ENCODE results near the gene GNL2.
"Not testable (repeated sequence)": the region's sequence is repeated elsewhere in the genome, so short reads cannot be mapped to it uniquely, and the experiment has no call there.

The GNL2 gene

GRCh38 chr1:37559080-37559479 is 36.7 kb downstream of the GNL2 start:
- no peak overlapping the region for H3K4me3 Mint-ChIP-seq
- H3K27me3 Mint-ChIP-seq = peaks cover 4% of the 10 kb centered on the region
- no peak overlapping the region for H3K27ac Mint-ChIP-seq
- ATAC-seq (ENCODE audit: low read depth) (no peak), DNase-seq (ENCODE audit: low spot score in 2 of 2) (no peak)
- H3K4me1 Mint-ChIP-seq = peaks cover 2% of the 10 kb centered on the region
- no peaks in the 10 kb centered on the region for H3K9me3 Mint-ChIP-seq
- H3K36me3 Mint-ChIP-seq = peaks cover 2% of the 10 kb centered on the region

GRCh38 chr1:37558411-37558810 is 37.3 kb downstream of the GNL2 start:
- DNase-seq (ENCODE audit: low spot score in 2 of 2) = no peak
- Mint-ChIP-seq H3K4me3 (no peak overlapping the region), H3K27ac (no peak overlapping the region), H3K9me3 (no peaks in the 10 kb centered on the region), H3K36me3 (peaks cover 3% of the 10 kb centered on the region), H3K27me3 (peaks cover 4% of the 10 kb centered on the region), H3K4me1 (peaks cover 4% of the 10 kb centered on the region)
- ATAC-seq (ENCODE audit: low read depth) = no peak

GRCh38 chr1:37557402-37557801 is 38.3 kb downstream of the GNL2 start:
- H3K36me3 Mint-ChIP-seq = peaks cover 8% of the 10 kb centered on the region
- no peaks in the 10 kb centered on the region for H3K9me3 Mint-ChIP-seq
- H3K4me1 Mint-ChIP-seq = peaks cover 13% of the 10 kb centered on the region
- no peak for DNase-seq (ENCODE audit: low spot score in 2 of 2)
- H3K27ac Mint-ChIP-seq = no peak overlapping the region
- peaks cover 4% of the 10 kb centered on the region for H3K27me3 Mint-ChIP-seq
- no peak for ATAC-seq (ENCODE audit: low read depth)
- H3K4me3 Mint-ChIP-seq = no peak overlapping the region

- Mint-ChIP-seq H3K27ac (no peak within 1 kb of the TSS), H3K27me3 (peaks cover 4% of the 10 kb centered on the region), H3K9me3 (no peaks in the 10 kb centered on the region), H3K4me1 (peaks cover 16% of the 10 kb centered on the region), H3K36me3 (peaks cover 10% of the 10 kb centered on the region), H3K4me3 (no peak within 1 kb of the TSS)
- no peak for ATAC-seq (ENCODE audit: low read depth)
- peak in 1 of 2 donors; percentile 9 for DNase-seq (ENCODE audit: low spot score in 2 of 2)
Measured at GRCh38 chr1:37556712-37557196, 39.0 kb downstream of the GNL2 start, which contains the start of gene DNALI1. DNALI1 (plus strand) TSS chr1:37556940; CDS start chr1:37556995, 55 bp downstream.

GRCh38 chr1:37553927-37554808 is 41.6 kb downstream of the GNL2 start, which contains the start of gene SNIP1:
SNIP1 (minus strand) TSS chr1:37554293; CDS start chr1:37554229, 64 bp downstream.
- DNase-seq (ENCODE audit: low spot score in 2 of 2) (peak; percentile 83 to 88), ATAC-seq (ENCODE audit: low read depth) (peak; percentile 100)
- Mint-ChIP-seq H3K27ac (peak within 1 kb of the TSS; percentile 99), H3K27me3 (peaks cover 4% of the 10 kb centered on the region), H3K4me1 (peaks cover 18% of the 10 kb centered on the region), H3K9me3 (no peaks in the 10 kb centered on the region), H3K4me3 (peak within 1 kb of the TSS; percentile 99), H3K36me3 (peaks cover 18% of the 10 kb centered on the region)

GRCh38 chr1:37553598-37553926 is 42.2 kb downstream of the GNL2 start:
- ATAC-seq (ENCODE audit: low read depth) (peak; percentile 3), DNase-seq (ENCODE audit: low spot score in 2 of 2) (no peak)
- no peaks in the 10 kb centered on the region for H3K9me3 Mint-ChIP-seq
- peak overlapping the region; percentile 99 for H3K4me3 Mint-ChIP-seq
- peak overlapping the region; percentile 99 for H3K27ac Mint-ChIP-seq
- H3K27me3 Mint-ChIP-seq = peaks cover 4% of the 10 kb centered on the region
- H3K4me1 Mint-ChIP-seq = peaks cover 20% of the 10 kb centered on the region
- peaks cover 21% of the 10 kb centered on the region for H3K36me3 Mint-ChIP-seq

- Mint-ChIP-seq H3K4me1 (peaks cover 23% of the 10 kb centered on the region), H3K9me3 (no peaks in the 10 kb centered on the region), H3K36me3 (peaks cover 33% of the 10 kb centered on the region), H3K4me3 (no peak overlapping the region), H3K27me3 (no peaks in the 10 kb centered on the region), H3K27ac (peak overlapping the region; percentile 55)
- ATAC-seq (ENCODE audit: low read depth) (no peak), DNase-seq (ENCODE audit: low spot score in 2 of 2) (no peak)
Measured at GRCh38 chr1:37549341-37549740, 46.4 kb downstream of the GNL2 start.

GRCh38 chr1:37545019-37545418 is 50.7 kb downstream of the GNL2 start:
- DNase-seq (ENCODE audit: low spot score in 2 of 2) (no peak), ATAC-seq (ENCODE audit: low read depth) (no peak)
- Mint-ChIP-seq H3K36me3 (peaks cover 27% of the 10 kb centered on the region), H3K9me3 (no peaks in the 10 kb centered on the region), H3K4me3 (no peak overlapping the region), H3K27ac (peak overlapping the region; percentile 51), H3K4me1 (peaks cover 8% of the 10 kb centered on the region), H3K27me3 (no peaks in the 10 kb centered on the region)

- DNase-seq (ENCODE audit: low spot score in 2 of 2) (no peak), ATAC-seq (ENCODE audit: low read depth) (no peak)
- peaks cover 5% of the 10 kb centered on the region for H3K4me1 Mint-ChIP-seq
- H3K27ac Mint-ChIP-seq = peak overlapping the region; percentile 51
- no peaks in the 10 kb centered on the region for H3K27me3 Mint-ChIP-seq
- no peaks in the 10 kb centered on the region for H3K9me3 Mint-ChIP-seq
- peaks cover 25% of the 10 kb centered on the region for H3K36me3 Mint-ChIP-seq
- no peak overlapping the region for H3K4me3 Mint-ChIP-seq
Measured at GRCh38 chr1:37544530-37544929, 51.2 kb downstream of the GNL2 start.

- Mint-ChIP-seq H3K9me3 (no peaks in the 10 kb centered on the region), H3K27me3 (no peaks in the 10 kb centered on the region), H3K4me1 (peaks cover 7% of the 10 kb centered on the region), H3K36me3 (peaks cover 30% of the 10 kb centered on the region), H3K4me3 (no peak overlapping the region), H3K27ac (no peak overlapping the region)
- ATAC-seq (ENCODE audit: low read depth) (no peak), DNase-seq (ENCODE audit: low spot score in 2 of 2) (no peak)
Measured at GRCh38 chr1:37540036-37540785, 55.5 kb downstream of the GNL2 start.

GRCh38 chr1:37539154-37539553 is 56.6 kb downstream of the GNL2 start:
- not testable (repeated sequence) for H3K27ac Mint-ChIP-seq; ATAC-seq (ENCODE audit: low read depth); H3K9me3 Mint-ChIP-seq; H3K4me3 Mint-ChIP-seq; H3K4me1 Mint-ChIP-seq; DNase-seq (ENCODE audit: low spot score in 2 of 2); H3K27me3 Mint-ChIP-seq
- H3K36me3 Mint-ChIP-seq = peaks cover 28% of the 10 kb centered on the region

GRCh38 chr1:37537378-37537777 is 58.4 kb downstream of the GNL2 start:
- Mint-ChIP-seq H3K27me3 (no peaks in the 10 kb centered on the region), H3K9me3 (no peaks in the 10 kb centered on the region), H3K4me1 (peaks cover 5% of the 10 kb centered on the region), H3K27ac (no peak overlapping the region), H3K4me3 (no peak overlapping the region), H3K36me3 (peaks cover 26% of the 10 kb centered on the region)
- ATAC-seq (ENCODE audit: low read depth) = no peak
- DNase-seq (ENCODE audit: low spot score in 2 of 2) = no peak

- Mint-ChIP-seq H3K27ac (no peak overlapping the region), H3K4me3 (no peak overlapping the region), H3K27me3 (no peaks in the 10 kb centered on the region), H3K9me3 (no peaks in the 10 kb centered on the region), H3K4me1 (peaks cover 5% of the 10 kb centered on the region), H3K36me3 (peaks cover 16% of the 10 kb centered on the region)
- ATAC-seq (ENCODE audit: low read depth) = no peak
- no peak for DNase-seq (ENCODE audit: low spot score in 2 of 2)
Measured at GRCh38 chr1:37533317-37534093, 62.2 kb downstream of the GNL2 start.
